MM.1S (cell line): ENCODE data around the gene KRTAP25-1.

Experiments
- DNase-seq: peaks from one replicate; pipeline ENCODE4 v3.0.0-alpha.2; 2015
- H2AFZ ChIP-seq: fragments of 300-600 bp; sonication (generic); 2 replicates; pipeline ENCODE4 v1.6.0; 2016; ENCODE audit warnings: antibody characterized with exemption, low read length
- H3F3A ChIP-seq: fragments of 300-600 bp; sonication (generic); 2 replicates; pipeline ENCODE4 v1.6.1; 2016; ENCODE audit warnings: mild to moderate bottlenecking, antibody characterized with exemption, low read length, moderate library complexity, mixed read lengths; ENCODE audit not compliant: insufficient read depth
- H3K27ac ChIP-seq: fragments of 300-600 bp; sonication (generic); 2 replicates; pipeline ENCODE4 v1.5.1; 2016; ENCODE audit warnings: mild to moderate bottlenecking, low read length
- H3K27me3 ChIP-seq: fragments of 300-600 bp; sonication (generic); replicated peaks from 2 replicates; pipeline ENCODE4 v1.6.0; 2016; ENCODE audit warnings: low read length; ENCODE audit not compliant: insufficient read depth
- H3K36me3 ChIP-seq: fragments of 300-600 bp; sonication (generic); replicated peaks from 2 replicates; pipeline ENCODE4 v1.6.1; 2016; ENCODE audit warnings: mild to moderate bottlenecking, low read length, mixed read lengths; ENCODE audit not compliant: insufficient read depth
- H3K4me1 ChIP-seq: fragments of 300-600 bp; sonication (generic); 2 replicates; pipeline ENCODE4 v1.6.1; 2016; ENCODE audit warnings: low read length, mixed read lengths
- H3K4me2 ChIP-seq: fragments of 300-600 bp; sonication (generic); 2 replicates; pipeline ENCODE4 v1.6.0; 2016; ENCODE audit warnings: low read depth, low read length
- H3K4me3 ChIP-seq: fragments of 300-600 bp; sonication (generic); 2 replicates; pipeline ENCODE4 v1.5.1; 2016; ENCODE audit warnings: low read length, mixed read lengths
- H3K79me2 ChIP-seq: fragments of 300-600 bp; sonication (generic); 2 replicates; pipeline ENCODE4 v1.6.1; 2016; ENCODE audit warnings: mixed run types, low read length, mixed read lengths
- H3K9ac ChIP-seq: fragments of 300-600 bp; sonication (generic); 2 replicates; pipeline ENCODE4 v1.6.1; 2016; ENCODE audit warnings: low read length, mixed read lengths
- H3K9me2 ChIP-seq: fragments of 300-600 bp; sonication (generic); replicated peaks from 2 replicates; pipeline ENCODE4 v1.6.1; 2016; ENCODE audit warnings: mild to moderate bottlenecking, low read length, mixed read lengths; ENCODE audit not compliant: insufficient read depth
- H3K9me3 ChIP-seq: fragments of 300-600 bp; sonication (generic); replicated peaks from 2 replicates; pipeline ENCODE4 v1.6.1; 2016; ENCODE audit warnings: mild to moderate bottlenecking, low read length, mixed read lengths; ENCODE audit not compliant: insufficient read depth
- H4K20me1 ChIP-seq: fragments of 300-600 bp; sonication (generic); 2 replicates; pipeline ENCODE4 v1.6.1; 2016; ENCODE audit warnings: mild to moderate bottlenecking, low read length, moderate library complexity, mixed read lengths; ENCODE audit not compliant: insufficient read depth
- EZH2 ChIP-seq: fragments of 300-600 bp; sonication (generic); optimal IDR thresholded peaks from 2 replicates; pipeline ENCODE3; 2017; ENCODE audit warnings: low read depth, mild to moderate bottlenecking, antibody characterized with exemption, low read length, mixed read lengths
- EZH2phosphoT487 ChIP-seq: fragments of 300-600 bp; sonication (generic); IDR thresholded peaks from 2 replicates; pipeline ENCODE4 v1.6.1; 2018; ENCODE audit warnings: antibody characterized with exemption, low read length
- TF ChIP-seq, protein P1 (sequence below): fragments of 300-600 bp; sonication (generic); IDR thresholded peaks from 2 replicates; pipeline ENCODE4 v1.5.1; 2016; ENCODE audit warnings: antibody characterized with exemption, low read length, mixed read lengths

KRTAP25-1 gene

GRCh38 chr21:30271156-30271555 is 18.2 kb downstream of the KRTAP25-1 start:
- H3K9me3 ChIP-seq, result no peaks in the 10 kb centered on the region
- H3K36me3 ChIP-seq, result no peaks in the 10 kb centered on the region
- H3F3A ChIP-seq, result no peaks in the 10 kb centered on the region
- H3K4me2 ChIP-seq, result no peak overlapping the region
- H3K27me3 ChIP-seq, result no peaks in the 10 kb centered on the region
- no peak overlapping the region for H2AFZ ChIP-seq
- no peak overlapping the region for H3K4me3 ChIP-seq
- no peak overlapping the region for H3K27ac ChIP-seq
- H3K4me1 ChIP-seq, result no peaks in the 10 kb centered on the region
- no peaks in the 10 kb centered on the region for H3K79me2 ChIP-seq
- TF ChIP-seq EZH2phosphoT487 (no peak), EZH2 (no peak)
- TF ChIP-seq, protein P1, sequence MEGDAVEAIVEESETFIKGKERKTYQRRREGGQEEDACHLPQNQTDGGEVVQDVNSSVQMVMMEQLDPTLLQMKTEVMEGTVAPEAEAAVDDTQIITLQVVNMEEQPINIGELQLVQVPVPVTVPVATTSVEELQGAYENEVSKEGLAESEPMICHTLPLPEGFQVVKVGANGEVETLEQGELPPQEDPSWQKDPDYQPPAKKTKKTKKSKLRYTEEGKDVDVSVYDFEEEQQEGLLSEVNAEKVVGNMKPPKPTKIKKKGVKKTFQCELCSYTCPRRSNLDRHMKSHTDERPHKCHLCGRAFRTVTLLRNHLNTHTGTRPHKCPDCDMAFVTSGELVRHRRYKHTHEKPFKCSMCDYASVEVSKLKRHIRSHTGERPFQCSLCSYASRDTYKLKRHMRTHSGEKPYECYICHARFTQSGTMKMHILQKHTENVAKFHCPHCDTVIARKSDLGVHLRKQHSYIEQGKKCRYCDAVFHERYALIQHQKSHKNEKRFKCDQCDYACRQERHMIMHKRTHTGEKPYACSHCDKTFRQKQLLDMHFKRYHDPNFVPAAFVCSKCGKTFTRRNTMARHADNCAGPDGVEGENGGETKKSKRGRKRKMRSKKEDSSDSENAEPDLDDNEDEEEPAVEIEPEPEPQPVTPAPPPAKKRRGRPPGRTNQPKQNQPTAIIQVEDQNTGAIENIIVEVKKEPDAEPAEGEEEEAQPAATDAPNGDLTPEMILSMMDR, result no peak
- no peaks in the 10 kb centered on the region for H4K20me1 ChIP-seq
- no peak overlapping the region for H3K9ac ChIP-seq
- H3K9me2 ChIP-seq, result no peaks in the 10 kb centered on the region; the same call in 1 of the 2 replicates
- DNase-seq, result no peak

DNA sequence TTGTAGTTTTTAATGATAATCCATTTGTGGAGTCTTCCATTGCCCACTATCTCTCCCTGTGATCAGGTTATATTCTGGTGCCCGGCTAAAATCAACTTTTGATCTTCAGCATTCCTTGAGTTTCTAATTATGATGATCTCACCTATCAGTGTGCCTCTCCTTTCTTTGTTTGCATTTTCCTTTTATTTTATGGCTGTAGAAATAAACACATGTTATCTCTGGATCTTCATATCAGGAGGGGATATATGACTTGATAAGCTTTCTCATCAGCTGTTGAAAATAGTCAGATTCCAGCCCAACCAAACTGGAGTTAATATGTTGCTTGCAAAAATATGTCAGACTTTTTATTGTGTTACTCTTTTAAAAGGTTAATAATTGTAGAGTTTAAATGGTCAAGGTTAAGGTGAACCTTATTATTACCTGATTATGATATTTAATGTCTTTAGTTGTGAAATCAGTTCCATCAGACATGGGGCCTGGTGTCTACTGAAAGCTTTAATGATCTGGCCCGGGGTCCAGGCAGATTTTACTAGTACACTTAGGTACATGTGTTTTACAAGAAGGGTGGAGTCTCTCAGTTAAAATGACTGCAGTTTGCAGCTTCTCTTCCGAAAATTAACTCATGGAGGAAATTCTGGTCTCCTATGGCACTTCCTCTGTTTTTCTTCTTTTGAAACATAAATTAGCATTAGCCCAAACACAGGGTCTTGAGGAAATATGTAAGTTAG is 19.3 kb downstream of the KRTAP25-1 start:
- Histone ChIP-seq H3K4me2 (no peak overlapping the region), H3K9ac (no peak overlapping the region), H2AFZ (no peak overlapping the region), H3F3A (no peaks in the 10 kb centered on the region), H3K4me1 (no peaks in the 10 kb centered on the region), H3K27me3 (no peaks in the 10 kb centered on the region), H3K9me2 (no peaks in the 10 kb centered on the region), H3K4me3 (no peak overlapping the region), H4K20me1 (no peaks in the 10 kb centered on the region), H3K27ac (no peak overlapping the region), H3K36me3 (no peaks in the 10 kb centered on the region), H3K9me3 (no peaks in the 10 kb centered on the region), H3K79me2 (no peaks in the 10 kb centered on the region)
- TF ChIP-seq, protein P1, result no peak
- no peak for TF ChIP-seq EZH2
- no peak for TF ChIP-seq EZH2phosphoT487
- DNase-seq, result no peak

- TF ChIP-seq EZH2phosphoT487 (no peak), EZH2 (no peak)
- TF ChIP-seq, protein P1, result peak; percentile 53
- no peaks in the 10 kb centered on the region for H3K4me1 ChIP-seq
- no peaks in the 10 kb centered on the region for H3K27me3 ChIP-seq
- H3K79me2 ChIP-seq, result no peaks in the 10 kb centered on the region
- no peaks in the 10 kb centered on the region for H4K20me1 ChIP-seq
- no peak overlapping the region for H2AFZ ChIP-seq
- H3F3A ChIP-seq, result no peaks in the 10 kb centered on the region
- H3K4me3 ChIP-seq, result no peak overlapping the region
- H3K9me2 ChIP-seq, result no peaks in the 10 kb centered on the region
- H3K9me3 ChIP-seq, result no peaks in the 10 kb centered on the region
- H3K36me3 ChIP-seq, result no peaks in the 10 kb centered on the region
- no peak overlapping the region for H3K9ac ChIP-seq
- no peak overlapping the region for H3K27ac ChIP-seq
- no peak overlapping the region for H3K4me2 ChIP-seq
- peak; percentile 34 for DNase-seq
Observed at GRCh38 chr21:30268608-30269197, 20.6 kb downstream of the KRTAP25-1 start.
